Glutamatergic neuron (in vitro differentiated cells): ENCODE data around the gene KCTD17. TPM values are rescaled to one million over a fixed set of nuclear protein-coding genes. Genes with fewer than 3 reads are reported as not detected.

Experiments
- DNase-seq: peaks from one replicate; pipeline ENCODE4 v3.0.0; 2022
- H3K27ac Mint-ChIP-seq: one replicate; pipeline ENCODE4 v1.8.0; 2020; ENCODE audit warnings: mild to moderate bottlenecking, mixed read lengths, inconsistent platforms; ENCODE audit not compliant: unreplicated experiment
- H3K27me3 Mint-ChIP-seq: one replicate; pipeline ENCODE4 v1.8.0; 2020; ENCODE audit warnings: mild to moderate bottlenecking, moderate library complexity, mixed read lengths, inconsistent platforms; ENCODE audit not compliant: unreplicated experiment
- H3K36me3 Mint-ChIP-seq: one replicate; pipeline ENCODE4 v1.8.0; 2020; ENCODE audit warnings: mild to moderate bottlenecking, mixed read lengths, inconsistent platforms; ENCODE audit not compliant: unreplicated experiment
- H3K4me1 Mint-ChIP-seq: one replicate; pipeline ENCODE4 v1.8.0; 2020; ENCODE audit warnings: mild to moderate bottlenecking, low read depth, mixed read lengths, inconsistent platforms; ENCODE audit not compliant: unreplicated experiment
- H3K4me3 Mint-ChIP-seq: one replicate; pipeline ENCODE4 v1.8.0; 2020; ENCODE audit warnings: mild to moderate bottlenecking, mixed read lengths, inconsistent platforms; ENCODE audit not compliant: unreplicated experiment
- H3K9me3 Mint-ChIP-seq: one replicate; pipeline ENCODE4 v1.8.0; 2020; ENCODE audit warnings: mild to moderate bottlenecking, moderate library complexity, mixed read lengths, inconsistent platforms; ENCODE audit not compliant: unreplicated experiment
- total RNA-seq: library from RNA; stranded (reverse); fragmentation: NEBNext Ultra II Directional; extraction: Animal tissue kit (Norgen Biotek cat#: 25700); gene quantifications from one replicate; pipeline ENCODE4 v1.2.1, GENCODE V29; 2021; ENCODE audit not compliant: unreplicated experiment
- TF ChIP-seq, protein P1 (sequence below): fragments of 200-600 bp; sonication (generic); IDR thresholded peaks from one replicate; pipeline ENCODE4 v1.5.0; 2021; ENCODE audit not compliant: partially characterized antibody, unreplicated experiment

Gene KCTD17
- total RNA-seq, 1 donor from 2014 or later: 137 TPM

DNA sequence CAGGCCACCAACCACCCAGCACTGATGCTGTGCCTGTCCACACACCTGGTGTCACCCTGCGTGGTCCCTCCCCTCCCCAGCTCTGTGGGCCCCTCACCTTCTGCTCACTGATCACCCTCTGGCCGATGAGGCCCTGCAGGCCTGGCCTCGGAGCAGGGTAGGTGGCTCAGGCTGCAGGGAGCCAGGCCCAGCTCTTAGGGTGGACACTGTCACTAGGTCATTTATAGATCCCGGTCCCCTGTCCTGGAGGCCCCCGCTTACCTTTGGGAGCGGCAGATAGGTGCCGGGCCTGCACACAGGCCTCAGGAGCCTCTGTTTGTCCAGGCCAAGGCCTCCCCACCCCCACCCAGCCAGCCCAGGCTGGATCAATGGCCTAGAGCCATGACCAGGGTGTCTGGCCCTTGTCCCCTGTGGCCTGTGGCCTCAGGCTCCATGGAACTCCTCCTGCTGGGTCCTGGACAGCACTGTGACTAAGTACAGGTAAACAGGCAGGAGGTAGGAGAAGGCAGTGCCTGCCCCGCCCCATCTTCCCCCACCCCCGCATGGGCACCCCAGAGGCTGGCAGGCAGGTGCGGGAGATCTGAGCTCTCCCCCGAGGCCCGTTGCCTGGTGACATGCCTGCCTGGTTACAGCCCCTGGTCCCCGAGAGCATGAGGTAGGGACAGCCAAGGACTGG lies 57.8 kb downstream of the KCTD17 start, which contains the start of gene TMPRSS6:
TSS of gene TMPRSS6 (minus strand) at position 472 of the 676 bp plus-strand sequence. CDS start 6,296 bp downstream, outside the sequence.
- TF ChIP-seq, protein P1, sequence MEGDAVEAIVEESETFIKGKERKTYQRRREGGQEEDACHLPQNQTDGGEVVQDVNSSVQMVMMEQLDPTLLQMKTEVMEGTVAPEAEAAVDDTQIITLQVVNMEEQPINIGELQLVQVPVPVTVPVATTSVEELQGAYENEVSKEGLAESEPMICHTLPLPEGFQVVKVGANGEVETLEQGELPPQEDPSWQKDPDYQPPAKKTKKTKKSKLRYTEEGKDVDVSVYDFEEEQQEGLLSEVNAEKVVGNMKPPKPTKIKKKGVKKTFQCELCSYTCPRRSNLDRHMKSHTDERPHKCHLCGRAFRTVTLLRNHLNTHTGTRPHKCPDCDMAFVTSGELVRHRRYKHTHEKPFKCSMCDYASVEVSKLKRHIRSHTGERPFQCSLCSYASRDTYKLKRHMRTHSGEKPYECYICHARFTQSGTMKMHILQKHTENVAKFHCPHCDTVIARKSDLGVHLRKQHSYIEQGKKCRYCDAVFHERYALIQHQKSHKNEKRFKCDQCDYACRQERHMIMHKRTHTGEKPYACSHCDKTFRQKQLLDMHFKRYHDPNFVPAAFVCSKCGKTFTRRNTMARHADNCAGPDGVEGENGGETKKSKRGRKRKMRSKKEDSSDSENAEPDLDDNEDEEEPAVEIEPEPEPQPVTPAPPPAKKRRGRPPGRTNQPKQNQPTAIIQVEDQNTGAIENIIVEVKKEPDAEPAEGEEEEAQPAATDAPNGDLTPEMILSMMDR: no peak
- DNase-seq: no peak
- Mint-ChIP-seq H3K27ac (no peak within 1 kb of the TSS), H3K4me3 (no peak within 1 kb of the TSS), H3K4me1 (peaks cover 12% of the 10 kb centered on the region), H3K27me3 (peaks cover 4% of the 10 kb centered on the region), H3K9me3 (peaks cover 6% of the 10 kb centered on the region), H3K36me3 (no peaks in the 10 kb centered on the region)

DNA sequence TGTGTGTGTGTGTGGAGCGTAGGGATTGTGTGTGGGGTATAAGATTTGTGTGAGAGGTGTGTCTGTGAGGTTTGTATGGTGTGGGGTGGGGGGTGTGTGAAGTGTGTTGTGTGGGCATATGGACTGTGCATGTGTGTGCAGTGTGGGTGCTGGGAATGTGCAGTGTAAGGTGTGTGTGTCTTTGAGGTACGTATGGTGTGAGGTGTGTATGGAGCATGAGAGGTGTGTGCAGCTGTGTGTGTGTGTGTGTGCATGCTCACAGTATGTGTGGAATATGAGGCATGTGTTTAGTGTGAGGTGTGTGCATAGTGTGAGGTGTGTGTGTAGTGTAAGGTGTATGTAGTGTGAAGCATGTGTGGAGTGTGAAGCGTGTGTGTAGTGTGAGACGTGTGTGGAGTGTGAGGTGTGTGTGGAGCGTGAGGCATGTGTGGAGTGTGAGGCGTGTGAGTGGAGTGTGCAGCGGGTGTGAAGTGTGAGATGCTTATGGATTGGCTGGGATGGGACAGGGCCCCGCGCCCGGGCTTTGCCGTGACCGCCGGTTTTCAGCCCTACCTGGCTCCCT lies 59.7 kb downstream of the KCTD17 start:
- Mint-ChIP-seq H3K9me3 (peaks cover 10% of the 10 kb centered on the region), H3K36me3 (no peaks in the 10 kb centered on the region), H3K4me3 (no peak overlapping the region), H3K27me3 (peaks cover 6% of the 10 kb centered on the region), H3K27ac (no peak overlapping the region), H3K4me1 (peaks cover 12% of the 10 kb centered on the region)
- no peak for DNase-seq
- TF ChIP-seq, protein P1: no peak

DNA sequence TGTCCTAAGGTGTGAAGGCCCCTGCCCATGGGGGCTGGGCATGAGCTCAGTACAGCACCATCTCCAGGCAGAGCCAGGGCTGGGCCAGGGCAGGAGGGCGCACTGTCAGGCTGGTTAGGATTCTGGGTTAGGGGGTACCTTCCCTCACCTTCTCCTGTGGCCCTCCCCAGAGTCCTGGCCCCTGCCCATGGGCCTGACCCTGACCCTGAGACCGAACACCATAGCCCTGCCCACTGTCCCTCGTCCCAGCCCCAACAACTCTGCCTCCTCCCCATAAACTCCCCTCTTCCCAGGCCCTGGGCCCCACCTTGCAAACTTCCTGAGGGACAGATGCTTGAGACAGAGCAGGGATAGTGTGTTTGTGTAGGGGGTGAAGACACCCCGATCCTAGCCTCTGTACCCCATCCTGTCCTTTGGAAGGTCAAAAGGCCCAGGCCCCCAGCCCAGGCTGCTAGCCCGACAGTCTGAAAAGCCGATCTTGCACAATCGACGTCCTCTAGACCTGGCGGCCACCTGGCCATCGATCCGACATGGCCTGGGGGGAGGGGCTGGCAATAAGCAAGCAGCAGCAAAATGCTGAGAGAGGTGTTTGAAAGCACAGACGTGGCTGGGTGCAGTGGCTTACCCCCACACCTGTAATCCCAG lies 60.7 kb downstream of the KCTD17 start:
- Mint-ChIP-seq H3K27me3 (peaks cover 6% of the 10 kb centered on the region), H3K4me3 (no peak overlapping the region), H3K4me1 (peaks cover 9% of the 10 kb centered on the region), H3K27ac (no peak overlapping the region), H3K36me3 (no peaks in the 10 kb centered on the region), H3K9me3 (peaks cover 12% of the 10 kb centered on the region)
- DNase-seq: no peak
- TF ChIP-seq, protein P1: no peak

Other genes with a start within 250 kb of the KCTD17 start
- not detected for gene PVALB, start 234.7 kb upstream of the KCTD17 start, total RNA-seq
- gene NCF4, start 190.7 kb upstream of the KCTD17 start, total RNA-seq: not detected
- not detected for gene CSF2RB, start 138.1 kb upstream of the KCTD17 start, total RNA-seq
- gene TST, start 32.3 kb upstream of the KCTD17 start, total RNA-seq: 10.4 TPM
- 58.8 TPM for gene MPST, start 32.0 kb upstream of the KCTD17 start, total RNA-seq
- 0.12 TPM for gene TMPRSS6, start 58.0 kb downstream of the KCTD17 start, total RNA-seq
- not detected for gene IL2RB, start 98.2 kb downstream of the KCTD17 start, total RNA-seq
- 3.3 TPM for gene C1QTNF6, start 136.5 kb downstream of the KCTD17 start, total RNA-seq
- not detected for gene SSTR3, start 160.7 kb downstream of the KCTD17 start, total RNA-seq
- not detected for gene RAC2, start 192.5 kb downstream of the KCTD17 start, total RNA-seq
- not detected for gene CYTH4, start 230.8 kb downstream of the KCTD17 start, total RNA-seq